ENCODE data around the gene COL4A4. TPM values are rescaled to one million over a fixed set of nuclear protein-coding genes. Genes with fewer than 3 reads are reported as not detected.

The COL4A4 gene
- total RNA-seq, 4 donors from 2014 or later, result 5.0 to 5.5 (median 5.2) TPM

DNA sequence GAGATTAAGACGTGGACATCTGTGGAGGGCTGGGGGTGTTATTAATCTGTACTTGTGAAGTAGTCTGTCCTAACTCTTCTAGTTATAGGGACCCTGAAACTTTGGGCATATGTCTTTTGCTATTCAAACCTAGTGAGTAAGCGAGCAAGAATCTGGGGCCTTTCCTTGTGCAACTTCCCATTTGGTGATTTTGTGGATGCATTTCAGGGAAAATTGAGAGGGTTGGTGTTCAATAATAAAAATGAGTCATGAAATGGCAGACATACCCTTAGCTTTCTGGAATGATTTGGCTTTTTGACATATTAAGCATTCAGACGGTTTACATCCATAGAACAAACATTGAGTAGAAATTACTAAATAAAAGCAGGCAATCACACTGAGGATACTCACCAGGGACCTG is 17.0 kb downstream of the COL4A4 start:
- no peak for TF ChIP-seq EP300 (IDR thresholded peaks at IDR 0.05)
- TF ChIP-seq POLR2AphosphoS5 (IDR thresholded peaks at IDR 0.05), result no peak
- TF ChIP-seq POLR2A (IDR thresholded peaks at IDR 0.05), result no peak
- TF ChIP-seq, protein P1, sequence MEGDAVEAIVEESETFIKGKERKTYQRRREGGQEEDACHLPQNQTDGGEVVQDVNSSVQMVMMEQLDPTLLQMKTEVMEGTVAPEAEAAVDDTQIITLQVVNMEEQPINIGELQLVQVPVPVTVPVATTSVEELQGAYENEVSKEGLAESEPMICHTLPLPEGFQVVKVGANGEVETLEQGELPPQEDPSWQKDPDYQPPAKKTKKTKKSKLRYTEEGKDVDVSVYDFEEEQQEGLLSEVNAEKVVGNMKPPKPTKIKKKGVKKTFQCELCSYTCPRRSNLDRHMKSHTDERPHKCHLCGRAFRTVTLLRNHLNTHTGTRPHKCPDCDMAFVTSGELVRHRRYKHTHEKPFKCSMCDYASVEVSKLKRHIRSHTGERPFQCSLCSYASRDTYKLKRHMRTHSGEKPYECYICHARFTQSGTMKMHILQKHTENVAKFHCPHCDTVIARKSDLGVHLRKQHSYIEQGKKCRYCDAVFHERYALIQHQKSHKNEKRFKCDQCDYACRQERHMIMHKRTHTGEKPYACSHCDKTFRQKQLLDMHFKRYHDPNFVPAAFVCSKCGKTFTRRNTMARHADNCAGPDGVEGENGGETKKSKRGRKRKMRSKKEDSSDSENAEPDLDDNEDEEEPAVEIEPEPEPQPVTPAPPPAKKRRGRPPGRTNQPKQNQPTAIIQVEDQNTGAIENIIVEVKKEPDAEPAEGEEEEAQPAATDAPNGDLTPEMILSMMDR (IDR thresholded peaks at IDR 0.05), result no peak
- ATAC-seq, result no peak
- Histone ChIP-seq H3K27me3 (no peaks in the 10 kb centered on the region), H3K4me1 (no peaks in the 10 kb centered on the region), H3K27ac (no peak overlapping the region), H3K4me3 (no peak overlapping the region), H3K9me3 (peaks cover 0 to 20% (median 0%) of the 10 kb centered on the region in 3 donors), H3K36me3 (no peaks in the 10 kb centered on the region)
- WGBS, 2 donors (ENCODE audit: low coverage in 1 of 2), result 63 to 71% methylated on average over 3 of the region's 3 CpGs

DNA sequence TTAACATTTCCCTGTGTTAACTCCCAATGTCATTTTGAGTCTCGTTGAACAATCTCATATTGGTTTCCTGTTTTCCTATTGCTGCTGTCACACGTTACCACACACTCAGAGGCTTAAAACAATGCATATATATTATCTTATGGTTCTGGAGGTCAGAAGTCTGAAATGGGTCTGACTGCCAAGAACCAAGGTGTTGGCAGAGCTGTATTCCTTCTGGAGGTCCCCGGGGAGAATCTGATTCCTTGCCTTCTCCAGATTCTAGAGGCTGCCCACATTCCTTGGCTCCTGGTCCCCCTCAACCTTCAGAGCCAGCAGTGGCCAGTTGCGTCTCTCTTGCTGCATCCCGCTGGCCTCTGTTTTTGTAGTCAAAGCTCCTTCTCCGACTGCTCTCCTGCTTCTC is 17.5 kb downstream of the COL4A4 start:
- no peak overlapping the region for H3K27ac ChIP-seq

DNA sequence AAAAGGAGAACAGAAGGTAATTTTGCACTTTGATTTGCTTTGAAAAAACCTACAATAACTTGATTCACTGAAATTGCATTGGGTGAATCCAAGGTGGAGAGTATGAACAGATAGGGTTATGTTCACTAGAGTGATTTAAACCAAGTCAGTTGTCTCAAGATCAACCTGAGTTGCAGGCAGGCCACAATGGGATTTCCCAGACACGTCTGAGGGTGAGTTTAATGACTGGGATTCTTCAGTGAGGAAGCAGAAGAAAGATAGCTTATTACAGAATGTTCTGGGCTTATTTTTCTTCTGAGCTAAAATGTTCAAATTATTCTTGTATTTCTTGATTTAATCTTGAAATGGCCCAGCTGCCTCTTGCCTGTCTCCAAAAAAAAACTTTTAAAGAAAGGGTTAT is 20.1 kb downstream of the COL4A4 start:
- Histone ChIP-seq H3K27ac (no peak overlapping the region), H3K9me3 (peaks cover 0 to 18% (median 0%) of the 10 kb centered on the region in 3 donors), H3K27me3 (no peaks in the 10 kb centered on the region), H3K4me1 (no peaks in the 10 kb centered on the region), H3K4me3 (no peak overlapping the region), H3K36me3 (no peaks in the 10 kb centered on the region)
- ATAC-seq, result no peak
- 13 to 20% methylated on average over 1 of the region's 1 CpG for WGBS, 2 donors (ENCODE audit: low coverage in 1 of 2)
- TF ChIP-seq, protein P1 (IDR thresholded peaks at IDR 0.05), result no peak
- TF ChIP-seq EP300 (IDR thresholded peaks at IDR 0.05) (no peak), POLR2AphosphoS5 (IDR thresholded peaks at IDR 0.05) (no peak), POLR2A (IDR thresholded peaks at IDR 0.05) (no peak)

More for the DNA sequence above, 17.5 kb downstream of the COL4A4 start:
- Histone ChIP-seq H3K4me3 (no peak overlapping the region), H3K4me1 (no peaks in the 10 kb centered on the region), H3K27me3 (no peaks in the 10 kb centered on the region), H3K36me3 (no peaks in the 10 kb centered on the region), H3K9me3 (peaks cover 0 to 20% (median 0%) of the 10 kb centered on the region in 3 donors)
- WGBS, 2 donors (ENCODE audit: low coverage in 1 of 2), result 72 to 78% methylated on average over 5 to 6 of the region's 6 CpGs
- no peak for ATAC-seq
- no peak for TF ChIP-seq EP300 (IDR thresholded peaks at IDR 0.05)
- TF ChIP-seq, protein P1 (IDR thresholded peaks at IDR 0.05), result no peak
- TF ChIP-seq POLR2AphosphoS5 (IDR thresholded peaks at IDR 0.05), result no peak

DNA sequence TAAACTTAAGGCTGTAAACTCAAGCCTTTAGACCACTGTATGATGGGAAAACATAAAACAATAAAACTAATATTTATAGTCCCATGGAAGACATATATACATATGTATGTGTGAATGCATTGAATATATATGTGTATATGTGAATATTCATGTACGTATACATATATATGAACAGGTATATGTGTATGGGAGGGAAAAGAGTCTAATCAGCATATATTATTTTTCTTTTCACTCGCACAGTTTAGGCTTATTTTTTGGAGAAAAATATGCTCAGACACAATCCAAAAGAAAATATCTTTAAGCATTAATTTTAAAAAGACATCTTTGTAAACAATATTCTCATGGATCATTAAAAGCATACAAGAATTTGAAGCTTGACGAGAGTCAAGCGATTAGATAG is 22.7 kb downstream of the COL4A4 start:
- ATAC-seq, result no peak
- no peaks in the 10 kb centered on the region for H3K27me3 ChIP-seq

DNA sequence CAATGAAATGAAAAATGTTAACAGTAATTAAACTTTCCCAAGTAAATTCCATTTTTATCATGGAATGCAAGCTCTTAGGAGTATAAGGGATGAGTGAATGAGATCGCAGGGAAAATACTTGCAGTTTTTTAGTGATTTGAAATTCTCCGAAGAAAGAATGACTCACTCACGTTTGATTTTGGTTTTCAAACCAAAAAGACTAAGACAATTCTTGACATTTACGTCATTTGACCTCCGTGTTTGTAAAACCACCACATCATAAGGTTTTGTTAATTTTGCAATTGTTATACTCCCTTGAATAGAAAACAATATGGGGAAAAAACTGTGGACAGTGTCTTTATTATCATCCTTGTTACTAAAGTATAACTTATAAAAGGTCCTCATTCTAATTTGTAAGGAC is 29.4 kb downstream of the COL4A4 start:
- H3K4me3 ChIP-seq, result no peak overlapping the region
- no peaks in the 10 kb centered on the region for H3K9me3 ChIP-seq
- WGBS, 2 donors (ENCODE audit: low coverage in 1 of 2), result 72 to 85% methylated on average over 5 of the region's 5 CpGs
- no peaks in the 10 kb centered on the region for H3K4me1 ChIP-seq
- no peak for ATAC-seq
- no peaks in the 10 kb centered on the region for H3K36me3 ChIP-seq
- no peak overlapping the region for H3K27ac ChIP-seq
- TF ChIP-seq EP300 (IDR thresholded peaks at IDR 0.05) (no peak), POLR2A (IDR thresholded peaks at IDR 0.05) (no peak), POLR2AphosphoS5 (IDR thresholded peaks at IDR 0.05) (no peak)
- TF ChIP-seq, protein P1 (IDR thresholded peaks at IDR 0.05), result no peak
- no peaks in the 10 kb centered on the region for H3K27me3 ChIP-seq

More for the DNA sequence above, 22.7 kb downstream of the COL4A4 start:
- no peak overlapping the region for H3K27ac ChIP-seq
- TF ChIP-seq POLR2AphosphoS5 (IDR thresholded peaks at IDR 0.05), result no peak
- TF ChIP-seq POLR2A (IDR thresholded peaks at IDR 0.05), result no peak
- no peak for TF ChIP-seq EP300 (IDR thresholded peaks at IDR 0.05)
- TF ChIP-seq, protein P1 (IDR thresholded peaks at IDR 0.05), result no peak
- no peaks in the 10 kb centered on the region for H3K4me1 ChIP-seq
- H3K9me3 ChIP-seq, result no peaks in the 10 kb centered on the region
- H3K4me3 ChIP-seq, result no peak overlapping the region
- H3K36me3 ChIP-seq, result no peaks in the 10 kb centered on the region
- 64 to 86% methylated on average over 4 of the region's 4 CpGs for WGBS, 2 donors (ENCODE audit: low coverage in 1 of 2)
